Breast epithelium (tissue), 4 donors: Measurements from ENCODE around the gene TSSK2. TPM values are rescaled to one million over a fixed set of nuclear protein-coding genes. Genes with fewer than 3 reads are reported as not detected.

Experiments
- DNase-seq, 2 donors: peaks; one replicate each; pipeline ENCODE4 v3.0.0-alpha.2; 2019; ENCODE audit warnings: low spot score in 2 of 2
- H3K27ac ChIP-seq, 2 donors: fragments of 200-600 bp; sonication (generic) in 1 of 2; one replicate each; pipeline ENCODE4 v1.5.1; 2016 to 2019; ENCODE audit warnings: mild to moderate bottlenecking in 1 of 2
- H3K27me3 ChIP-seq, 2 donors: fragments of 200-600 bp; sonication (generic) in 1 of 2; one replicate each; pipeline versions ENCODE4 v1.5.1 to v1.6.0; 2017 to 2019; ENCODE audit warnings: control low read depth in 1 of 2, mild to moderate bottlenecking in 1 of 2
- H3K36me3 ChIP-seq: fragments of 200-600 bp; one replicate; pipeline ENCODE4 v1.5.1; 2019
- H3K4me1 ChIP-seq, 2 donors: fragments of 200-600 bp; sonication (generic); one replicate each; pipeline ENCODE4 v1.5.1; 2016 to 2019; ENCODE audit warnings: control low read depth in 1 of 2
- H3K4me3 ChIP-seq, 3 donors: fragments of 200-600 bp; sonication (generic); 1 replicate in 2 of 3; 2 replicates in 1 of 3; pipeline ENCODE4 v1.5.1; 2016 to 2019; ENCODE audit warnings: mild to moderate bottlenecking in 3 of 3, moderate library complexity in 2 of 3
- H3K9me3 ChIP-seq, 2 donors: fragments of 200-600 bp; sonication (generic) in 1 of 2; one replicate each; pipeline ENCODE4 v1.5.1; 2016 to 2019; ENCODE audit warnings: control low read depth in 1 of 2
- POLR2A ChIP-seq: fragments of 450-650 bp; IDR thresholded peaks from one replicate; pipeline ENCODE4 v1.6.1; 2016; ENCODE audit warnings: antibody characterized with exemption, mild to moderate bottlenecking, moderate library complexity
- POLR2AphosphoS5 ChIP-seq, 3 donors: sonication (generic); formaldehyde crosslinking; IDR thresholded peaks; one replicate each; pipeline ENCODE4 v1.6.1; 2017; ENCODE audit warnings: antibody characterized with exemption in 3 of 3
- intact Hi-C: fragments of 100-400 bp; cut with DNase I; formaldehyde crosslinking; loops from one replicate; pipeline ENCODE4 v1.15.1; 2023; ENCODE audit warnings: low total_unique reads
- total RNA-seq, 3 donors: library from RNA; depleted of rRNA; stranded (reverse); fragments of >200 nt; gene quantifications; one replicate each; pipeline ENCODE4 v1.1.0, GENCODE V29; 2016
- TF ChIP-seq, protein P1 (sequence below), 3 donors: fragments of 450-650 bp; IDR thresholded peaks; one replicate each; pipeline ENCODE4 v1.5.1; 2016 to 2017; ENCODE audit warnings: antibody characterized with exemption in 3 of 3, mild to moderate bottlenecking in 3 of 3, moderate library complexity in 3 of 3

Gene TSSK2
- total RNA-seq, 3 donors from 2014 or later, result not detected

DNA sequence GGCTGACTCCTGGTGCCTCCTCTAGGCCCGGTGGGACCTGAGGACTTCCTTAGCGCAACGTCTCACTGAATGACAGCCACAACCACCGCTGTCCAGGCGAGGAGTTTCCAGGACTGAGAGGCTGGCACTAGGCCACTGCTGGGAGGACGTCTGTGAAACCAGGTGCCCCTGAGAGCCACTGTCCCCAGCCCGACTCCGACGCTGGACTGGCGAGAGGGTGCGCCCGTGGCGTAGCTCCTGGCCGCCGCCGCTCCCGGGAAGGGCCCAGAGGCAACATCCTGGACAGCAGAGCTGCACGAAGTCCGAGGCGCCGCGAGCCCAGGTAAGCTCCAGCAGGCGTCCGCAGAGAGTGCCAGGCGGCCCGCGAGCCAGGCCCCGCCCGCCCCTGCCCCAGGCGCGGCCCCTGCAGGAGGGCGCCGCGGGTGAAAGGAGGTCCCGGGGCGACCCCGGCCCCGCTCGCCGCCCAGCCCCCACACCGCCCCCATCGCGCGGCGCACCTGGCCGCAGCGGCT is 9.4 kb upstream of the TSSK2 start:
- peak; percentile 42 to 68 for DNase-seq
- intact Hi-C loops, result no loop called here

DNA sequence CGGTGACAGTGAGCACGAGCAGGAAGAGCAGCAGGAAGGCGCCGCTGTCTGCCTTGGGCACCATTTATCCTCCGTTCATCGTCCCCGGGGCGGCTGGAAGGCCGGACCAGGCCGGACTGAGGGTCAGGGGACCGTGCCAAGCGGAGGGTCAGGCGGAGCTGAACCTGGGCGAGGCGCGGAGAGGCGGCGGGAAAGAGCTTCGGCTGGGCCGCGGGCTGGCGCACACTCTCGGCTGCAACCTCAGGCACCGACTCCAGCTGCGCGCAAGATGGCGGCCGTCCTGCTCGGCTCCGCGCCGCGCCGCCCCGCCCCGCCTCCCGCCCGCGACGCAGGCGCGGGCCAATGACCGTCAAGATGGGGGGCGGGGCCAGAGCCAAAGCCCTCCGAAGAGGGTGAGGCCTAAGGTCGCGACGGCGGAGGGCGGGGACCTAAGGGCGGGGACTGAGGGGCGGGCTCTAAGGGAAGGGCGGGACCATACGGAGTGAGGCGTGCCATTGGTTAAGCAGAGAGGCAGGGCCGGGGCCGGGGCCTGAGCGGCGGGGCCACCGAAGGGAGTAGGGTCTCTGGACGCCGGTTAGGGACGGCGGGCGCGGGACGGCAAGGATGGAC is 8.9 kb upstream of the TSSK2 start, which contains the start of gene DGCR2:
Gene DGCR2, minus strand, starts transcription at position 270 of the 609 bp plus-strand sequence. Its CDS starts 206 bp downstream, at position 64.
- DNase-seq, result peak; percentile 94 to 98
- no peaks in the 10 kb centered on the region for H3K36me3 ChIP-seq
- H3K27me3 ChIP-seq, result no peaks in the 10 kb centered on the region
- intact Hi-C loops, result no loop called here
- peaks cover 0 to 15% of the 10 kb centered on the region in 2 donors for H3K4me1 ChIP-seq
- H3K9me3 ChIP-seq, result no peaks in the 10 kb centered on the region
- peak within 1 kb of the TSS; percentile 94 to 95 for H3K27ac ChIP-seq
- peak within 1 kb of the TSS; percentile 95 to 98 (median 98) for H3K4me3 ChIP-seq
- TF ChIP-seq, protein P1, sequence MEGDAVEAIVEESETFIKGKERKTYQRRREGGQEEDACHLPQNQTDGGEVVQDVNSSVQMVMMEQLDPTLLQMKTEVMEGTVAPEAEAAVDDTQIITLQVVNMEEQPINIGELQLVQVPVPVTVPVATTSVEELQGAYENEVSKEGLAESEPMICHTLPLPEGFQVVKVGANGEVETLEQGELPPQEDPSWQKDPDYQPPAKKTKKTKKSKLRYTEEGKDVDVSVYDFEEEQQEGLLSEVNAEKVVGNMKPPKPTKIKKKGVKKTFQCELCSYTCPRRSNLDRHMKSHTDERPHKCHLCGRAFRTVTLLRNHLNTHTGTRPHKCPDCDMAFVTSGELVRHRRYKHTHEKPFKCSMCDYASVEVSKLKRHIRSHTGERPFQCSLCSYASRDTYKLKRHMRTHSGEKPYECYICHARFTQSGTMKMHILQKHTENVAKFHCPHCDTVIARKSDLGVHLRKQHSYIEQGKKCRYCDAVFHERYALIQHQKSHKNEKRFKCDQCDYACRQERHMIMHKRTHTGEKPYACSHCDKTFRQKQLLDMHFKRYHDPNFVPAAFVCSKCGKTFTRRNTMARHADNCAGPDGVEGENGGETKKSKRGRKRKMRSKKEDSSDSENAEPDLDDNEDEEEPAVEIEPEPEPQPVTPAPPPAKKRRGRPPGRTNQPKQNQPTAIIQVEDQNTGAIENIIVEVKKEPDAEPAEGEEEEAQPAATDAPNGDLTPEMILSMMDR (IDR thresholded peaks at IDR 0.05), result no peak
- peak; percentile 53 to 90 (median 78) for TF ChIP-seq POLR2AphosphoS5 (IDR thresholded peaks at IDR 0.05)

More for the DNA sequence above, 9.4 kb upstream of the TSSK2 start:
- Histone ChIP-seq H3K27ac (peak overlapping the region; percentile 94 to 95), H3K9me3 (no peaks in the 10 kb centered on the region), H3K36me3 (no peaks in the 10 kb centered on the region), H3K4me3 (peak overlapping the region; percentile 95 to 98 (median 98)), H3K4me1 (peaks cover 0 to 15% of the 10 kb centered on the region in 2 donors), H3K27me3 (no peaks in the 10 kb centered on the region)
- TF ChIP-seq, protein P1 (IDR thresholded peaks at IDR 0.05), result no peak
- TF ChIP-seq POLR2A, result no peak
- no peak for TF ChIP-seq POLR2AphosphoS5 (IDR thresholded peaks at IDR 0.05)

DNA sequence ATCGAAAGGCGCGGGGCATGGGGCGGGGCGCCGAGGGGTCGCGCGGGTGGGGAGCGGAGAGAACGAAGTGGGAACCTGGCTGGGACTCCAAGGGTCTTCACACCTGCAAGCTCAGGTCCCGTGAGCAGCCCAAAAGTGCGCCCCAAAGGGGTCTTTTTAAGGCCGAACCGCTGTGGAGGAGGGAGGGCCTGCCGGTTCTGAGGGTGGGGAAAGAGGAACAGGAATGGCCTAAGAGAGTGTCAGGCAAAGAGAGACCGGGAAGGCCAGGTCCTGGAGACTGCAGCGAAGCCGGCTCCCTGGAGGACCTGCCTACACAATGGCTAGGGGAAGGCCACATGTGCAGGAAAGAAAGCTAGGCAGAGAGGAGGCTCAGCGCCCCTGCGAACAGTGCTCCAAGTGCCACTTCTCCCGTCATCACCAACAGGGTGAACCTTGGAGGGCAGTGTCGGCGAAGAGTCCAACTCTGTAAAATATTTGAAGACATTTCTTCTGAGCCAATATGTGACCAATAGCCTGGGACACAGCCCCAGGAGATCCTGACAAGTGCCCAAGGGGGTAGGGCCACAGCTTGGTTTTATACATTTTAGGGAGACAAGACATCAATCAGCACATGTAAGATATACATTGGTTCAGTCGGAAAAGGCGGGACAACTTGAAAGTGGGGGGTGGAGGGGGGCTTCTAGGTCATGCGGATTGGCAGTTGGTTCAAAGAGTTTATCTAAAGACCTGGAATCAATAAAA is 8.2 kb upstream of the TSSK2 start:
- TF ChIP-seq, protein P1 (IDR thresholded peaks at IDR 0.05), result no peak
- TF ChIP-seq POLR2AphosphoS5 (IDR thresholded peaks at IDR 0.05) (no peak), POLR2A (no peak)
- Histone ChIP-seq H3K27ac (peak overlapping the region; percentile 73 to 95), H3K9me3 (no peaks in the 10 kb centered on the region), H3K27me3 (no peaks in the 10 kb centered on the region), H3K4me3 (peak overlapping the region; percentile 95 to 98 (median 98)), H3K36me3 (no peaks in the 10 kb centered on the region), H3K4me1 (peaks cover 0 to 15% of the 10 kb centered on the region in 2 donors)
- DNase-seq, result peak in 1 of 2 donors; percentile 27
- intact Hi-C loops, result no loop called here

DNA sequence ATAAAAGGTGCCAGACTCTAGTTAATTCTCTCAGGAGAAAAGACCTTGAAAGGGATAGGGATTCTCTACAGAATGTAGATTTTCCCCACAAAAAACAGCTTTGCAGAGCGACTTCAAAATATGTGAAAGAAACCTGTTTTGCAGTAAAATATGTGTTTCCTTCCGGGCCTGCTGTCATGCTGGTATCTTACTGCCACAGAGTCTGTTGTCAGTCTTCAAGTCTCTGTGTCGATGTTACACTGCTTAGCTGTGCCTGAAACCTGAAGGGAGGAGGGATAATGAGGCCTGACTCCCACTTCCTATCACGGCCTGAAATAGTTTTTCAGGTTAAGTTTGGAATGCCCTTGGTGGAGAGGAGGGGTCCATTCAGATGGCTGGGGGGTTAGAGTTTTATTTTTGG is 7.2 kb upstream of the TSSK2 start:
- intact Hi-C loops, result no loop called here
- H3K27ac ChIP-seq, result no peak overlapping the region
- H3K4me3 ChIP-seq, result no peak overlapping the region
- H3K4me1 ChIP-seq, result peaks cover 0 to 15% of the 10 kb centered on the region in 2 donors
- H3K36me3 ChIP-seq, result no peaks in the 10 kb centered on the region
- no peak for DNase-seq
- H3K9me3 ChIP-seq, result no peaks in the 10 kb centered on the region
- no peaks in the 10 kb centered on the region for H3K27me3 ChIP-seq
- TF ChIP-seq POLR2A, result no peak
- no peak for TF ChIP-seq POLR2AphosphoS5 (IDR thresholded peaks at IDR 0.05)
- TF ChIP-seq, protein P1 (IDR thresholded peaks at IDR 0.05), result no peak

DNA sequence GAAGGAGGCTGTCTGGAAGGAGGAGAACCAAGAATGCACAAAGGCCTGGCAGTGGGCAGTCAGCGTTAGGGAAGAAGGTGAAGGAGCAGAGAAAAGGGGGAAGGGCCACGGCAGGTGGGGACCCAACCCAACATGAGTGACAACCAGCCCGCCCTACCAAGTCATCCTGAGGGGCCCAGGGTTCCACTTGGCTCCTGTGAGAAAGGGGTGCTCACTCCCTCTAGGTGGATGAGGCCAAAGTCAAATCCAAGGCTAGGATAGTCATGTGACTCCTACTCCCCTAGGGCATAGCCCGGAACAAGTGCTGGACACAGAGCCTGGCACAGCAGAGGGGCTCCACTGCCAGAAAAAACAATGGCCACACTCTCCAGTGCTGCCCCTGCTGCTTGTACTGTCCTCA is 6.7 kb upstream of the TSSK2 start:
- intact Hi-C loops, result no loop called here

More for the DNA sequence above, 6.7 kb upstream of the TSSK2 start:
- TF ChIP-seq POLR2A (no peak), POLR2AphosphoS5 (IDR thresholded peaks at IDR 0.05) (no peak)
- TF ChIP-seq, protein P1 (IDR thresholded peaks at IDR 0.05), result no peak
- Histone ChIP-seq H3K27ac (no peak overlapping the region), H3K27me3 (no peaks in the 10 kb centered on the region), H3K4me1 (peaks cover 0 to 15% of the 10 kb centered on the region in 2 donors), H3K4me3 (no peak overlapping the region), H3K36me3 (no peaks in the 10 kb centered on the region), H3K9me3 (no peaks in the 10 kb centered on the region)
- DNase-seq, result no peak
